OCI-LY7 (cell line): Measurements from ENCODE around the gene WDR54. TPM values are rescaled to one million over a fixed set of nuclear protein-coding genes. Genes with fewer than 3 reads are reported as not detected.

ENCODE experiments used
- BruUV-seq: library from RNA; stranded (reverse); fragments of 400-500 nt; replicated peaks from 2 replicates; lab custom pipeline; 2021; lab: Mats Ljungman, UMichigan
- CTCF ChIA-PET: fragments of 300-600 bp; sonication (Branson Sonifier 250); formaldehyde crosslinking; loops from one replicate; lab custom pipeline; 2022; ENCODE audit warnings: antibody characterized with exemption; ENCODE audit not compliant: unreplicated experiment; lab: Charles Lee
- POLR2A ChIA-PET: fragments of 300-600 bp; sonication (Branson Sonifier 250); formaldehyde crosslinking; loops from one replicate; lab custom pipeline; 2022; ENCODE audit warnings: antibody characterized with exemption; lab: Charles Lee
- DNase-seq: peaks from one replicate; pipeline ENCODE4 v3.0.0-alpha.2; 2015; ENCODE audit warnings: low spot score
- H2AFZ ChIP-seq: fragments of 200-600 bp; sonication (generic), shearing (Covaris generic); 2 replicates; pipeline ENCODE4 v1.6.1; 2014; ENCODE audit warnings: mild to moderate bottlenecking, antibody characterized with exemption, low read length, moderate library complexity
- H3K27ac ChIP-seq: fragments of 200-600 bp; sonication (generic); 2 replicates; pipeline ENCODE4 v1.5.1; 2014; ENCODE audit warnings: mixed run types, low read depth, mild to moderate bottlenecking, moderate library complexity, low read length, inconsistent platforms; ENCODE audit not compliant: poor library complexity, severe bottlenecking
- H3K36me3 ChIP-seq: fragments of 200-600 bp; sonication (generic); 2 replicates; pipeline ENCODE4 v1.6.1; 2014; ENCODE audit warnings: mild to moderate bottlenecking, antibody characterized with exemption, low read length, moderate library complexity, mixed read lengths; ENCODE audit not compliant: insufficient read depth
- H3K4me1 ChIP-seq: fragments of 200-600 bp; sonication (generic); 2 replicates; pipeline ENCODE4 v1.5.1; 2014; ENCODE audit warnings: mild to moderate bottlenecking, low read length; ENCODE audit not compliant: insufficient read depth, poor library complexity, severe bottlenecking
- H3K4me2 ChIP-seq: fragments of 200-600 bp; sonication (generic); 2 replicates; pipeline ENCODE4 v1.6.1; 2014; ENCODE audit warnings: mild to moderate bottlenecking, low read length
- H3K4me3 ChIP-seq: fragments of 200-600 bp; sonication (generic); 2 replicates; pipeline ENCODE4 v1.5.1; 2014; ENCODE audit warnings: mild to moderate bottlenecking, low read depth, low read length; ENCODE audit not compliant: poor library complexity, severe bottlenecking
- H3K79me2 ChIP-seq: fragments of 200-600 bp; sonication (generic); 2 replicates; pipeline ENCODE4 v1.6.1; 2016; ENCODE audit warnings: low read depth, mild to moderate bottlenecking, low read length, moderate library complexity, mixed read lengths; ENCODE audit not compliant: insufficient read depth
- H3K9me2 ChIP-seq: fragments of 200-600 bp; sonication (generic); 2 replicates; pipeline ENCODE4 v1.6.1; 2016; ENCODE audit warnings: mild to moderate bottlenecking, low read length, mixed read lengths; ENCODE audit not compliant: insufficient read depth
- H3K9me3 ChIP-seq: fragments of 200-600 bp; sonication (generic); 2 replicates; pipeline ENCODE4 v1.6.1; 2014; ENCODE audit warnings: mild to moderate bottlenecking, mixed run types, low read length, mixed read lengths
- H4K20me1 ChIP-seq: fragments of 200-600 bp; sonication (generic); 2 replicates; pipeline ENCODE4 v1.6.1; 2014; ENCODE audit warnings: mild to moderate bottlenecking, antibody characterized with exemption, low read length, moderate library complexity, mixed read lengths; ENCODE audit not compliant: insufficient read depth
- EZH2phosphoT487 ChIP-seq: fragments of 200-600 bp; sonication (generic); IDR thresholded peaks from 2 replicates; pipeline ENCODE4 v1.6.1; 2018; ENCODE audit warnings: low read depth, borderline replicate concordance, mild to moderate bottlenecking, mixed run types, antibody characterized with exemption, low read length, moderate library complexity, mixed read lengths
- intact Hi-C: fragments of 100-400 bp; cut with micrococcal nuclease; formaldehyde crosslinking; loops from one replicate; pipeline ENCODE4 v1.10.0; 2022; ENCODE audit not compliant: unreplicated experiment
- total RNA-seq, 2 experiments: library from RNA; depleted of rRNA in 1 of 2; stranded (reverse); fragments of >200 nt in 1 of 2; shearing (Covaris generic) in 1 of 2; gene quantifications; 2 replicates each; pipeline ENCODE4 v1.2.3, GENCODE V29; 2014 to 2022
- TF ChIP-seq, protein P1 (sequence below): fragments of 200-600 bp; sonication (generic); conservative IDR thresholded peaks from 2 replicates; pipeline ENCODE4 v1.5.1; 2014; ENCODE audit warnings: mild to moderate bottlenecking, antibody characterized with exemption, low read length, moderate library complexity, mixed read lengths

The WDR54 gene
- total RNA-seq, 2 experiments from 2014 or later: 64.7 to 89.5 TPM

DNA sequence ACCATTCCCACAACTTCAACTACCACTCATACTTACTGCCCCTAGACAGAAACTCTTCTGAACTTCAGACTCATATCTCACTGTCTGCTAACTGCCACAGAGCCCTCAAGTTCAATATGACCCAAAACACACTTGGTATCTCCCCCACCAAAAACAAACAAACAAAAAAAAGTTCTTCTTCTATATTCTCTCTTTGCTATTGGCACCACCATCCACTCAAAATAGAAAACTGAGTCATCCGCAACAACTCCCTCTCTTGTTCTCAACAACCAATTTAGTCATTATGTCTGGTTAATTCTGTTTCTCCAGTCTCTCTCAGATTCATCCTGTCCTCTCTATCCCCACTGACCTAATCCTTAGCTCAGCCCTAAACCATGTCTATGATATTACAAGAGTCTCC, 34.2 kb upstream of the WDR54 start:
- H3K27ac ChIP-seq: no peak overlapping the region
- CTCF ChIA-PET: no interaction called here
- H3K4me2 ChIP-seq: no peak overlapping the region
- H4K20me1 ChIP-seq: peaks cover 11% of the 10 kb centered on the region; the same call in 1 of the 2 replicates
- peaks cover 8% of the 10 kb centered on the region for H3K4me1 ChIP-seq
- TF ChIP-seq, protein P1, sequence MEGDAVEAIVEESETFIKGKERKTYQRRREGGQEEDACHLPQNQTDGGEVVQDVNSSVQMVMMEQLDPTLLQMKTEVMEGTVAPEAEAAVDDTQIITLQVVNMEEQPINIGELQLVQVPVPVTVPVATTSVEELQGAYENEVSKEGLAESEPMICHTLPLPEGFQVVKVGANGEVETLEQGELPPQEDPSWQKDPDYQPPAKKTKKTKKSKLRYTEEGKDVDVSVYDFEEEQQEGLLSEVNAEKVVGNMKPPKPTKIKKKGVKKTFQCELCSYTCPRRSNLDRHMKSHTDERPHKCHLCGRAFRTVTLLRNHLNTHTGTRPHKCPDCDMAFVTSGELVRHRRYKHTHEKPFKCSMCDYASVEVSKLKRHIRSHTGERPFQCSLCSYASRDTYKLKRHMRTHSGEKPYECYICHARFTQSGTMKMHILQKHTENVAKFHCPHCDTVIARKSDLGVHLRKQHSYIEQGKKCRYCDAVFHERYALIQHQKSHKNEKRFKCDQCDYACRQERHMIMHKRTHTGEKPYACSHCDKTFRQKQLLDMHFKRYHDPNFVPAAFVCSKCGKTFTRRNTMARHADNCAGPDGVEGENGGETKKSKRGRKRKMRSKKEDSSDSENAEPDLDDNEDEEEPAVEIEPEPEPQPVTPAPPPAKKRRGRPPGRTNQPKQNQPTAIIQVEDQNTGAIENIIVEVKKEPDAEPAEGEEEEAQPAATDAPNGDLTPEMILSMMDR: no peak
- TF ChIP-seq EZH2phosphoT487: no peak
- H2AFZ ChIP-seq: no peak overlapping the region
- intact Hi-C loops: no loop called here
- DNase-seq: no peak
- no peak overlapping the region for H3K4me3 ChIP-seq
- POLR2A ChIA-PET: no interaction called here
- no peaks in the 10 kb centered on the region for H3K9me3 ChIP-seq
- peaks cover 17% of the 10 kb centered on the region; the same call in 1 of the 2 replicates for H3K36me3 ChIP-seq
- H3K79me2 ChIP-seq: peaks cover 24% of the 10 kb centered on the region
- no TSS peak for BruUV-seq
- no peaks in the 10 kb centered on the region for H3K9me2 ChIP-seq

DNA sequence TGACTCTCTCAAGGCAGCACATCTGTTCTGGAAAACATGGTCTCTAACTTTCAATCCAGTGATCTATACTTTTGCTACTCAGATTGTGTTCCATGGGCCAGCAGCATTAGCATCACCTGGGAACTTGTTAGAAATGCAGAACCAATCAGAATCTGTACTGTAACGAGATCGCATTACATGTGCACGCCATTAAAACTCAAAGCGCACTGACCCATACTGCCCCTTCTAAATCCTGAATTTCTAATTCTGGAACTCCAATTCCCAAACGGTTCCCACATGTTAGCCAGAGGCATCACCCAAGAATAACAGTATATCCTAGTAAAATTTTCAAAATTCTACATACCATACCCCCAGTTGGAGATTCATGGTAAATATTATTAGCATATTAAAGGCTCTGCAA, 30.9 kb upstream of the WDR54 start:
- peaks cover 24% of the 10 kb centered on the region for H3K79me2 ChIP-seq
- H4K20me1 ChIP-seq: peaks cover 11% of the 10 kb centered on the region; the same call in 1 of the 2 replicates
- H3K4me3 ChIP-seq: peak overlapping the region; percentile 89
- DNase-seq: no peak
- ChIA-PET CTCF (interaction anchor here (1.1 to 1.9 kb wide), 3 partner anchors 11 to 568 kb away, joined by 3 to 4 read pairs (median 4); no protein-coding TSS in a partner anchor), POLR2A (interaction anchor here (0.6 to 1.5 kb wide), 10 partner anchors 11 to 172 kb away, joined by 3 to 8 read pairs (median 4); no protein-coding TSS in a partner anchor)
- H3K9me2 ChIP-seq: no peaks in the 10 kb centered on the region
- no peak overlapping the region for H3K27ac ChIP-seq
- peak overlapping the region; percentile 98 for H3K4me2 ChIP-seq
- peaks cover 4% of the 10 kb centered on the region; the same call in 1 of the 2 replicates for H3K36me3 ChIP-seq
- H3K9me3 ChIP-seq: no peaks in the 10 kb centered on the region
- peaks cover 8% of the 10 kb centered on the region for H3K4me1 ChIP-seq
- intact Hi-C loops: loop anchor here (5.0 kb wide), 2 partner anchors 123 to 243 kb away; partner anchors contain the start of gene BOLA3
- H2AFZ ChIP-seq: no peak overlapping the region; the same call in 1 of the 2 replicates
- TF ChIP-seq, protein P1: no peak
- TF ChIP-seq EZH2phosphoT487: no peak
- TSS peak; percentile 64 for BruUV-seq

DNA sequence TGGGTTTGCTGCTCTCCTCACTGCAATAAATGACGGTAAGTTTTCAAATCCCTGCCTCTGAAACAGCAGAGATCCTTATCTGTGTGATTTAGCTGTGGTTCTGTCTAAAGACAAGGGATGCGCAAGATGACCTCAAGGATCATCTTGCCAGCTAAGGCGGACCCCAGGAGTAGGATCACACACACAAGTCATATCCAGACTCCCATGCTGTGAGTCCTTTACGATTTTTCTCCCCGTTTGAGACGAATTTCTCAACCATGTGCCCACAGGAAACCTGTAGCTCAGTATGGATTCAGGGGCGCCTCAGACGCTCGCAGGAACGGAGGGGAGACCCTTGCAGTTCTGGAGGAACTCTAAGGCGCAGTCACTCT, 30.3 kb upstream of the WDR54 start:
- peak overlapping the region; percentile 89 for H3K4me3 ChIP-seq
- CTCF ChIA-PET: interaction anchor here (1.0 to 1.9 kb wide), 4 partner anchors 10 to 569 kb away, joined by 3 to 4 read pairs (median 4); no protein-coding TSS in a partner anchor
- H3K9me2 ChIP-seq: no peaks in the 10 kb centered on the region
- H4K20me1 ChIP-seq: peaks cover 11% of the 10 kb centered on the region; the same call in 1 of the 2 replicates
- peaks cover 8% of the 10 kb centered on the region for H3K4me1 ChIP-seq
- no peak for TF ChIP-seq EZH2phosphoT487
- TF ChIP-seq, protein P1: no peak
- POLR2A ChIA-PET: interaction anchor here (0.6 to 1.5 kb wide), 14 partner anchors 10 to 1191 kb away, joined by 3 to 8 read pairs (median 3); partner anchors contain the start of genes C2orf81 and INO80B
- H3K9me3 ChIP-seq: no peaks in the 10 kb centered on the region
- peak overlapping the region; percentile 98 for H3K4me2 ChIP-seq
- BruUV-seq: no TSS peak
- peak overlapping the region; percentile 88 for H2AFZ ChIP-seq
- DNase-seq: no peak
- no peaks in the 10 kb centered on the region; the same call in 1 of the 2 replicates for H3K36me3 ChIP-seq
- peak overlapping the region; percentile 46 for H3K27ac ChIP-seq
- peaks cover 24% of the 10 kb centered on the region for H3K79me2 ChIP-seq
- intact Hi-C loops: loop anchor here (5.0 kb wide), 2 partner anchors 124 to 244 kb away; partner anchors contain the start of gene BOLA3
